HG02642 (cell line): Measurements from ENCODE around the gene SLC26A9.

Experiments
- ATAC-seq: cut with Tn5 transposase; IDR thresholded peaks from one replicate; pipeline ENCODE4 v1.9.1; 2021; ENCODE audit warnings: mild to moderate bottlenecking; ENCODE audit not compliant: unreplicated experiment, poor library complexity

Gene SLC26A9

GRCh38 chr1:205949753-205950152 lies 6.5 kb upstream of the SLC26A9 start:
- ATAC-seq = no peak

- no peak for ATAC-seq
Measured at GRCh38 chr1:205948886-205949285, 5.6 kb upstream of the SLC26A9 start.

GRCh38 chr1:205948039-205948438 lies 4.8 kb upstream of the SLC26A9 start:
- no peak for ATAC-seq

DNA sequence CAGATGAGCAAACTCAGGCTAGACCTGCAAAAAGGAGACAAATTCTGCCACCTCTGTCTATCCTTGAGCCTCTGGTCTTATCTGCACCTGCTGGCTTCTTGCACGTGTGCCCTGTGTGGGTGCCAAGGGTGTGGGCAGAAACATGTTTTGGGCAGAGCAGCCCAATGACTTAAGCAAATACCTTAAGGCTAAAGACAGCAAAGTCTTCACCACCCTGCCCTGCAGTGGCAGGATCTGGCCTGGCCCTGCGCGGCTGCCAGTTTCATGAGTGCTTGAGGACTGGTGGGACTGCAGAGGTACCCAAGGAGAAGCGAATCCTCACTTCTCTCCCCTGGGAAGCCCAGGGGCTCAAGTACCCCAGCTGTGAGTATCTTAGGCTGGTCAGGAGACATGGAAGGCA lies 3.8 kb upstream of the SLC26A9 start:
- ATAC-seq = no peak

DNA sequence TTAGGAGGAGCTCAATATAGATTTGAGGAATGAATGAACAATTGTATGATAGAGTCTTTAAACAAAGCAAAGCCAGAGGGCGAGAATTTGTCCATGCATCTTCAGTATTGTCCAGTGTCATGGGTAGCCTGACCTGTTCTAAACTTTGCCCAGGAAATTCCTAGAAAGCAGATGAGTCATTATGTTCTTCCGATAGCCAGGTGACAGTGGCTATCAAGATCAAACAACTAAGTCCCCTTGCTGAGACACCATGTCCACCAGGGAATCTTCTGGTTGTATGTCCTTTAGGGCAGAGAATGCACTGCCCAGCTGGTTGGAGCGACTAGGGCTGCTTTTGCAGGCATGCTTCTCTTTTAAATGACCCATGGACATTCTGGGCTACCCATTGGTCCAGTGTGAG lies 1.8 kb upstream of the SLC26A9 start:
- no peak for ATAC-seq

DNA sequence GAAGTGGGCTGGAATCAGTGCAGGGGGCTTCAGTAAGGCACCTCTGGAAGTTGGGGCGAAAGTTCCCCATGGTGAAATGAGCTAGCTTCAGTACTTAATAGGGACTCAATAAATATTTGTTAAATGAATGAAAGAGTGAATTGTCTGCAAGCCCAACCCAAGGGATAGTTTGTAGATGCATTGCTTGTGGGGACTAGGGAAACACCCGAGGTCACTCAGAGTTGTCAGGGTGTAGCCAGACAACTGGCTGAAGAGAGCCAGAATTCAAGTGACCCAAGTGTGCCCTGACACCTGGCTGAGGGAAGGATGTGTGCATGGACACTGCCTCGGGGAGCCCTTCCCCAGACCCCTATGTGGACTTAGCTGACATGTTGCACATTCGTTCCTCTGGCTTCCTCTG lies 1.3 kb upstream of the SLC26A9 start:
- no peak for ATAC-seq

DNA sequence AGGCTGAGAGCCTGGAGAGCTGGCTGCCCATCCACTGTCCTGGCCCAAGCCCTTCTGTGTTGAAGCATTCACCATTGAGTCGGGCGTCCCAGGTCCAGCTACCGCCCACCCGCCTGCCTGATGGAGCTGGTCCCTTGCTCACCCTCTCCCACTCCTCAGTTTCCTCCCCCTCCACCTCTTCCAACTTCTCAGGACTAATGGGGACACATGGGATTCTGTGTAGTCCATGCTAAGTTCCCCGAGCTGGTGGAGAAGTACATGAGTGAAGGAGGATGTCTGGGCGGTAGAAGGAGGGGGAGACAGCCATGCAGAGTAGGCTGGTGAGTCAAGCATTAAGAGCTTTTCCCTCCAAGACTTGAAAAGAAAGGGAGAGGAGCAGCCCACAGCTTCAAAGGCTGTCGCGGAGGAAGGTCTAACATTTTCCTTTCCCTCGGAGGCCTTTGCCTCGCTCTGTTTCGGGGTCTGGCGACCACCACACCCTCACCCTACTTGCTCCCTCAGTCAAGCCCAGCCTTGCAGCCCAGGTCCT lies 561 bp downstream of the SLC26A9 start:
- no peak for ATAC-seq

DNA sequence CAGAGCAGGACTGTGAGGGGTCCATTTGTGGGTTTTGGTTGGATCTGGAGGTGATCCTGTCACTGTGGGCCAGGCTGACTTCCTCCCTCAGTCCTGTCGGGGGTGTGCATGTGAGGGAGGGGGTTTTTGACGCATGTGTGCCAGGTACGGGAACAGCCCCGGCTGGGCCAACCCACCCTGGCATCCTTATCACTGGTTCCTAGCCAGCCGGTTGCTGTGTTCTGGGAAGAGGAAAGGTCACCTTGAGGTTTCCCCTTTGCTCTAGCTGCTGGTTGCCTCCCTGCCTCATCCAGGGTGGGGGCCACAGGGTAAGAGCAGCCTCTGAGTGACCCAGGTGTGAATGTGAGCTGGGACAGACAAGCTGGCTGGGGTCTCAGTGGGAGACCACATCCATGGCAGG lies 2.5 kb downstream of the SLC26A9 start:
- no peak for ATAC-seq

DNA sequence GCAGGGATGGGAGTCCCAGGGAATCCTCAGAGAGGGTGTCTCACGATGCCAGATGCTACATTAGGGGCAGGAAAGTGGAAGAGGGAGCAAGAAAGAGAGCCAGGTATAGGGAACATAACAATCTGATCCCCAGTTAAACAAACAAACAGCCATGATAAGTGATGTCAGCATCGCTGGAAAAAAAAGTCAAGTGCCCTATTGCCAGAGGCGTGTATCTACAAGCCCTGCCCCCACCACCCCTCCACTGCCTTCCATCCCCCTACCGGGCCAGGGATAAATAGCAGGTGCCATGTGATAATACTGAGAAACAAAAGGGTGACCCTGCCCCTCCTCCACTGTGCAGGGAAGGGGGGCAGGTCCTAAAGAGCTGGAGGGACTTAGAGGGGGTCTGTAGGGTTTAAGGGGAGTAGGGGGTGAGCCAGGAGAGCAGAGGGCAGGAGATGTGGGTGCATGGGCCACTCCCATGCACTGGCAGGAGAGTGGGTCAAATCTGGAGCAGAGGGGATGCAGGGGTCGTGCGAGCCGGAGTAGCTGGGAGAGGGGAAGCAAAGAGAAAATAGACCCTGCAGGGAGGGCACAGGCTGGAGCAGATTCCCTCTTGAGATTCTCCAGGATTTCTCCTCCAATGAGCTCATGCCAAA lies 3.4 kb downstream of the SLC26A9 start:
- no peak for ATAC-seq

- no peak for ATAC-seq
Measured at GRCh38 chr1:205938682-205939081, 4.6 kb downstream of the SLC26A9 start.

GRCh38 chr1:205936846-205937586 lies 6.2 kb downstream of the SLC26A9 start:
- no peak for ATAC-seq

DNA sequence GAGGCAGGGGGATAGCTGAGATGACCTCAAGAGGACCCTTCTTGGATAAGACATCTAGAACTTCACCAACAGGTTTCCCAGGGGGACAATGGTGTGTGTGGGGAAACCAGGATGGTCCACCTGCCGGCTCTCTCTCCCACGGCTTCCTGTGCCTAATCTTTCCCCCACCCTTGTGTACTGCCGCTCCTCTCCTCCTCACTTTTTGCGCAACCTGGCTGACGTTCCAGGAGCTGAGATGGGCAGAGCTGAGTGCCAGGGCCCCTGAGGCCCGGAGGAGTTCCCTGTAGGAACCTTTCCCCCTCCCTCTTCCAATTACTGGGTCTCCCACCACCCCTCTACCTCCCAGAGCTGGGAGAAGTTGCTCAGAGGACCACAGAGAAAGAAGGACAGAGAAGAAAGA lies 6.9 kb downstream of the SLC26A9 start:
- ATAC-seq = no peak

GRCh38 chr1:205935869-205936268 lies 7.4 kb downstream of the SLC26A9 start:
- ATAC-seq = no peak

GRCh38 chr1:205934788-205935187 lies 8.5 kb downstream of the SLC26A9 start:
- ATAC-seq = no peak

GRCh38 chr1:205933671-205934618 lies 9.3 kb downstream of the SLC26A9 start:
- ATAC-seq = no peak

DNA sequence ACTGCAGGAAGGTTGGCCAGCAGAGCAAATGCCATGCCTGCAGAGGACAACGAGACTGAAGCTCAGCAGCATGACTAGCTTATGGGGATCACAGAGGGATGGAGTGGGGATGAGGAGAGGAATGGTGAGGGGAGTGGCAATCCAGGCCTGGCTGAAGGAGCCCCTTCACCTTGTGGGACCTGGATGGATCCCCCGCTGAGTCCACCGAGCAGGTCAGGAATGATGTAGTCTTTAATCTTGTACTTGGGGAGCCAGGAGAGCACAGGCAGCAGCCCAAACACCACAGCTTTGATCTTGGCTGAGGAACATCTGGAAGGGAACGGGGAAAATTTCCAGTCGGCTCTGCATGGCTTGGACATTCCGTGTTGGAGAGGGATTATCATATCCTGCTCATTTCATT lies 10.5 kb downstream of the SLC26A9 start:
- ATAC-seq = no peak

GRCh38 chr1:205930799-205931281 lies 12.4 kb downstream of the SLC26A9 start:
- no peak for ATAC-seq

- no peak for ATAC-seq
Measured at GRCh38 chr1:205930195-205930577, 13.1 kb downstream of the SLC26A9 start.

DNA sequence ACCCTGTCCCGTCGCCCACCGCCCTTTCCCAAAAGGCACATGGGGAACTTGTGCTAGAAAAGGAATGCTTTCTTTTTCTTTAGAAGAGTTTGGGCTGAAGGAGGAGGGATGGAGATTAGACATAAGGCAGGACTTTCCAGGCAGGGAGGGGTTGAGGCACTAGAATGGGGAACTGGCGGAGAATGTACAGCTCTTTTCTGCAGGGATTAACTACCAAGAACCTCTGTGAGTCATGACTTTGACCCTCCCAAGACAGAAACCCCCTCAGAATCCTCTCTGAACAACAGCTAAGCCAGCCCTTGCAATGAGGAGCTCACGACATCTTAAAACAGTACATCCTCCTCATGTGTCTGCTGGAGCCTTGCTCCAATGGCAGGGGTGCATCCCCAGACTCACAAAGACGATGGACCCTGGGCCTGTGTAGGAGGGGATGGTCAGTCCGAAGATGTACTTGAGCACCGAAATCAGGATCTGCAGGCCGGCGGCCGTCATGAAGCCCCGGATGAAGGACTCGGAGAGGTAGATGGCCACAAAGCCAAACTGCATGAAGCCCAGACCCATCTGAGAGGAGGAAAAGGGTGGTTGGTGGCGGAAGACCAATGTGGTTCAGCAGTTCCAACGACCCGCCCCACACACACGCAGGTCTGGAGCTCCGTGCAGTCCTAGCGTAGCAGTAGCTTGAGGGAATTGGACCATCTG lies 13.6 kb downstream of the SLC26A9 start:
- no peak for ATAC-seq

GRCh38 chr1:205928317-205928716 lies 14.9 kb downstream of the SLC26A9 start:
- no peak for ATAC-seq
